Measurements from ENCODE around the gene UBR3. TPM values are rescaled to one million over a fixed set of nuclear protein-coding genes. Genes with fewer than 3 reads are reported as not detected.

UBR3 gene
- total and polyA plus RNA-seq, 2 of the 4 experiments (the other 2 are of a cell fraction): 10.0 to 33.9 TPM

GRCh38 chr2:169806586-169806985, 20.7 kb upstream of the UBR3 start:
- no peak overlapping the region for H3K4me2 ChIP-seq (ENCODE audit: low read depth, low read length)
- no peak overlapping the region for H2BK120ac ChIP-seq (ENCODE audit: low read depth, low read length)
- H2AFZ ChIP-seq (replicated peaks; ENCODE audit: low read length, poor library complexity): no peak overlapping the region
- DNase-seq (no peak), ATAC-seq (ENCODE audit: low read depth) (no peak)
- no peak overlapping the region for H3K9ac ChIP-seq (ENCODE audit: low read depth, low read length)
- no peak overlapping the region for H3K18ac ChIP-seq (ENCODE audit: low read depth, low read length)
- H2BK15ac ChIP-seq (ENCODE audit: low read depth, low read length): no peak overlapping the region
- intact Hi-C loops (cut with micrococcal nuclease) (no loop called here), in situ Hi-C loops (cut with MboI; ENCODE audit: low sequenced_read_pairs) (loop anchor here (25.0 kb wide), 1 partner anchor 1131 kb away; the partner anchor contains the start of gene GORASP2), dilution Hi-C loops (cut with HindIII; ENCODE audit: low sequenced_read_pairs, unreplicated experiment) (no loop called here)
- H3K4ac ChIP-seq (ENCODE audit: low read depth, low read length): no peak overlapping the region
- CTCF ChIA-PET: no interaction called here
- no peak overlapping the region for H3K14ac ChIP-seq (replicated peaks; ENCODE audit: low read depth, low read length)
- H2AK5ac ChIP-seq (ENCODE audit: low read depth, low read length): no peak overlapping the region
- no peaks in the 10 kb centered on the region for H3K9me1 ChIP-seq (ENCODE audit: insufficient read depth, low read length)
- no peak overlapping the region for H4K8ac ChIP-seq (ENCODE audit: low read depth in 2 of 2, low read length in 2 of 2)
- BruUV-seq (replicated peaks): no TSS peak
- POLR2A ChIA-PET (ENCODE audit: unreplicated experiment): no interaction called here
- no peak overlapping the region for H2BK20ac ChIP-seq (ENCODE audit: low read depth, low read length)
- peak overlapping the region; percentile 93 for H2BK5ac ChIP-seq (ENCODE audit: low read depth, low read length, poor library complexity, severe bottlenecking)
- no peaks in the 10 kb centered on the region for H3K9me3 ChIP-seq (ENCODE audit: control insufficient read depth, insufficient read depth, low read length)
- no peak overlapping the region for H3K56ac ChIP-seq (ENCODE audit: extremely low read depth, insufficient read depth, low read length)
- peaks cover 2 to 28% of the 10 kb centered on the region in 2 experiments; a peak in 2 of 4 replicates for H3K79me1 ChIP-seq (ENCODE audit: low read depth in 1 of 2, low read length in 2 of 2)
- 0 out of 2 replicates have a peak, but pooled peaks cover 3% of the 10 kb centered on the region for H4K20me1 ChIP-seq (ENCODE audit: insufficient read depth, low read length)
- H3K23ac ChIP-seq (ENCODE audit: low read depth, low read length): no peak overlapping the region
- H3K27ac ChIP-seq (ENCODE audit: insufficient read depth, low read length): no peak overlapping the region; the same call in 1 of the 2 replicates
- no peak overlapping the region for H3K4me3 ChIP-seq (ENCODE audit: insufficient read depth, low read depth, low read length)
- no peak overlapping the region for H2AK9ac ChIP-seq (replicated peaks; ENCODE audit: low read depth, low read length, poor library complexity)
- TF ChIP-seq CHD1 (IDR thresholded peaks at IDR 0.05; ENCODE audit: low read depth, low read length): no peak
- no peak for TF ChIP-seq RFX5 (IDR thresholded peaks at IDR 0.05; ENCODE audit: low read depth, low read length)
- no peak for TF ChIP-seq ELK1 (IDR thresholded peaks at IDR 0.05; ENCODE audit: borderline replicate concordance, low read depth, low read length)
- no peak for TF ChIP-seq CEBPB (IDR thresholded peaks at IDR 0.05; ENCODE audit: low read depth, low read length)
- TF ChIP-seq BHLHE40 (IDR thresholded peaks at IDR 0.05; ENCODE audit: low read depth, low read length): no peak
- no peak for TF ChIP-seq POLR2A (IDR thresholded peaks at IDR 0.05; ENCODE audit: low read depth, low read length)
- TF ChIP-seq NFE2L2 (IDR thresholded peaks at IDR 0.05; ENCODE audit: low read depth, low read length): no peak
- TF ChIP-seq SMC3 (IDR thresholded peaks at IDR 0.05; ENCODE audit: low read depth, low read length): no peak
- no peak for TF ChIP-seq RCOR1 (IDR thresholded peaks at IDR 0.05; ENCODE audit: insufficient replicate concordance, low read length)
- TF ChIP-seq CTCF (conservative IDR thresholded peaks at IDR 0.05; ENCODE audit: low read depth, low read length): no peak
- no peak for TF ChIP-seq MAFK (IDR thresholded peaks at IDR 0.05; ENCODE audit: low read depth, low read length)
- no peak overlapping the region for H4K5ac ChIP-seq (ENCODE audit: low read depth, low read length)
- no peaks in the 10 kb centered on the region for H3K27me3 ChIP-seq (ENCODE audit: control insufficient read depth, insufficient read depth, low read length)
- H3K36me3 ChIP-seq (ENCODE audit: control insufficient read depth, insufficient read depth, low read length): peaks cover 38% of the 10 kb centered on the region
- H3K4me1 ChIP-seq (ENCODE audit: control insufficient read depth, insufficient read depth, low read length): peaks cover 6% of the 10 kb centered on the region
- no peak overlapping the region for H4K91ac ChIP-seq (ENCODE audit: insufficient read depth, low read depth, low read length)
